ENCODE results near the gene AMZ1. TPM values are rescaled to one million over a fixed set of nuclear protein-coding genes. Genes with fewer than 3 reads are reported as not detected.

The AMZ1 gene
- total and polyA plus RNA-seq, 10 of the 15 experiments (the other 5 are each of a cell fraction or from before 2014, with no cell fraction given) = 0.02 to 2.0 (median 0.69) TPM

DNA sequence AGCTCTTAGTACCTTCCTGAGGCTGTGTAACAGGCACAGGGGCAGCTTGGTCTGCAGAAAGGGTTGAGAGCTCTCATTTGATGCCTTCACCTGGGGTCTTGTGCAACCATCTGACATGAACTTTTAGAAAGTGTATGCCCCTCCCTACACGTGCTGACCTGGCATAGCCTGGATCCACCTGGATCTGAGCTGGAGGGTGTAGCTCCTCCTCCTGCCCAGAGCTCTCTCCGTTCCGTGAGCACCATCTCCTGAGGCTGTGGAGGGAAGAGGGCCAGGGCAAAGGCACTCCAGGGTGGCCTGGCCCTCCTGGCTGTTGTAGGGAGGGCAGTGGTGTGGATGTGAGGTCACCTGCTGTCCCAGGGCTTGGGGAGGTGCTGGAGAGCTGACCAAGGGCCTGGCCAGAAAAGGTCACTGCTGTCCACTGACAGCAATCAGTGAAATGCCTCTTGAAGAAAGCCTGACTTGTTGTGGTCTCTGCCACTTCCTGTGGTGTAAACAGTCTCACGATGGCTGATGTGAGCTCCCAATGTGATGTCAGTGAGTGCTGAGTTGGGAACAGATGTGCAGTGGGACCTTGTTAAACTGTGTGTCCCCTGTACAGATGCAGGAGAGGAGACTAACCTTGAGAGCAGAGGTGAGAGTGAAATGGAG is 23.0 kb downstream of the AMZ1 start (continued):
- TF ChIP-seq, protein P1, sequence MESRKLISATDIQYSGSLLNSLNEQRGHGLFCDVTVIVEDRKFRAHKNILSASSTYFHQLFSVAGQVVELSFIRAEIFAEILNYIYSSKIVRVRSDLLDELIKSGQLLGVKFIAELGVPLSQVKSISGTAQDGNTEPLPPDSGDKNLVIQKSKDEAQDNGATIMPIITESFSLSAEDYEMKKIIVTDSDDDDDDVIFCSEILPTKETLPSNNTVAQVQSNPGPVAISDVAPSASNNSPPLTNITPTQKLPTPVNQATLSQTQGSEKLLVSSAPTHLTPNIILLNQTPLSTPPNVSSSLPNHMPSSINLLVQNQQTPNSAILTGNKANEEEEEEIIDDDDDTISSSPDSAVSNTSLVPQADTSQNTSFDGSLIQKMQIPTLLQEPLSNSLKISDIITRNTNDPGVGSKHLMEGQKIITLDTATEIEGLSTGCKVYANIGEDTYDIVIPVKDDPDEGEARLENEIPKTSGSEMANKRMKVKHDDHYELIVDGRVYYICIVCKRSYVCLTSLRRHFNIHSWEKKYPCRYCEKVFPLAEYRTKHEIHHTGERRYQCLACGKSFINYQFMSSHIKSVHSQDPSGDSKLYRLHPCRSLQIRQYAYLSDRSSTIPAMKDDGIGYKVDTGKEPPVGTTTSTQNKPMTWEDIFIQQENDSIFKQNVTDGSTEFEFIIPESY (IDR thresholded peaks at IDR 0.05) = no peak
- TF ChIP-seq IRF4 (IDR thresholded peaks at IDR 0.05; ENCODE audit: low read depth, low read length) (no peak), SREBF1 (IDR thresholded peaks at IDR 0.05; ENCODE audit: low read length) (no peak), ZNF384 (IDR thresholded peaks at IDR 0.05; ENCODE audit: borderline replicate concordance, low read depth, low read length) (no peak), CREB1 (IDR thresholded peaks at IDR 0.05; ENCODE audit: low read depth) (0 out of 2 replicates have a peak, but pooled peaks have one; percentile 41), ZZZ3 (IDR thresholded peaks at IDR 0.05; ENCODE audit: control insufficient read depth, insufficient read length, low read depth) (no peak), BRCA1 (IDR thresholded peaks at IDR 0.05; ENCODE audit: low read depth, low read length) (no peak), EGR1 (IDR thresholded peaks at IDR 0.05; ENCODE audit: borderline replicate concordance in 1 of 2, low read depth in 2 of 2, low read length in 2 of 2) (no peak), CBX5 (IDR thresholded peaks at IDR 0.05; ENCODE audit: low read depth) (no peak), ZNF622 (IDR thresholded peaks at IDR 0.05) (no peak), SMAD5 (IDR thresholded peaks at IDR 0.05; ENCODE audit: low read depth) (no peak), ZNF24 (IDR thresholded peaks at IDR 0.05) (no peak), CBX3 (IDR thresholded peaks at IDR 0.05; ENCODE audit: borderline replicate concordance, low read depth) (no peak), HDAC2 (IDR thresholded peaks at IDR 0.05) (no peak)
- TF ChIP-seq, protein P2, sequence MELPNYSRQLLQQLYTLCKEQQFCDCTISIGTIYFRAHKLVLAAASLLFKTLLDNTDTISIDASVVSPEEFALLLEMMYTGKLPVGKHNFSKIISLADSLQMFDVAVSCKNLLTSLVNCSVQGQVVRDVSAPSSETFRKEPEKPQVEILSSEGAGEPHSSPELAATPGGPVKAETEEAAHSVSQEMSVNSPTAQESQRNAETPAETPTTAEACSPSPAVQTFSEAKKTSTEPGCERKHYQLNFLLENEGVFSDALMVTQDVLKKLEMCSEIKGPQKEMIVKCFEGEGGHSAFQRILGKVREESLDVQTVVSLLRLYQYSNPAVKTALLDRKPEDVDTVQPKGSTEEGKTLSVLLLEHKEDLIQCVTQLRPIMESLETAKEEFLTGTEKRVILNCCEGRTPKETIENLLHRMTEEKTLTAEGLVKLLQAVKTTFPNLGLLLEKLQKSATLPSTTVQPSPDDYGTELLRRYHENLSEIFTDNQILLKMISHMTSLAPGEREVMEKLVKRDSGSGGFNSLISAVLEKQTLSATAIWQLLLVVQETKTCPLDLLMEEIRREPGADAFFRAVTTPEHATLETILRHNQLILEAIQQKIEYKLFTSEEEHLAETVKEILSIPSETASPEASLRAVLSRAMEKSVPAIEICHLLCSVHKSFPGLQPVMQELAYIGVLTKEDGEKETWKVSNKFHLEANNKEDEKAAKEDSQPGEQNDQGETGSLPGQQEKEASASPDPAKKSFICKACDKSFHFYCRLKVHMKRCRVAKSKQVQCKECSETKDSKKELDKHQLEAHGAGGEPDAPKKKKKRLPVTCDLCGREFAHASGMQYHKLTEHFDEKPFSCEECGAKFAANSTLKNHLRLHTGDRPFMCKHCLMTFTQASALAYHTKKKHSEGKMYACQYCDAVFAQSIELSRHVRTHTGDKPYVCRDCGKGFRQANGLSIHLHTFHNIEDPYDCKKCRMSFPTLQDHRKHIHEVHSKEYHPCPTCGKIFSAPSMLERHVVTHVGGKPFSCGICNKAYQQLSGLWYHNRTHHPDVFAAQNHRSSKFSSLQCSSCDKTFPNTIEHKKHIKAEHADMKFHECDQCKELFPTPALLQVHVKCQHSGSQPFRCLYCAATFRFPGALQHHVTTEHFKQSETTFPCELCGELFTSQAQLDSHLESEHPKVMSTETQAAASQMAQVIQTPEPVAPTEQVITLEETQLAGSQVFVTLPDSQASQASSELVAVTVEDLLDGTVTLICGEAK (IDR thresholded peaks at IDR 0.05; ENCODE audit: borderline replicate concordance) = no peak
- TF ChIP-seq, protein P3, sequence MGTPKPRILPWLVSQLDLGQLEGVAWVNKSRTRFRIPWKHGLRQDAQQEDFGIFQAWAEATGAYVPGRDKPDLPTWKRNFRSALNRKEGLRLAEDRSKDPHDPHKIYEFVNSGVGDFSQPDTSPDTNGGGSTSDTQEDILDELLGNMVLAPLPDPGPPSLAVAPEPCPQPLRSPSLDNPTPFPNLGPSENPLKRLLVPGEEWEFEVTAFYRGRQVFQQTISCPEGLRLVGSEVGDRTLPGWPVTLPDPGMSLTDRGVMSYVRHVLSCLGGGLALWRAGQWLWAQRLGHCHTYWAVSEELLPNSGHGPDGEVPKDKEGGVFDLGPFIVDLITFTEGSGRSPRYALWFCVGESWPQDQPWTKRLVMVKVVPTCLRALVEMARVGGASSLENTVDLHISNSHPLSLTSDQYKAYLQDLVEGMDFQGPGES (IDR thresholded peaks at IDR 0.05) = no peak
- TF ChIP-seq, protein P4, sequence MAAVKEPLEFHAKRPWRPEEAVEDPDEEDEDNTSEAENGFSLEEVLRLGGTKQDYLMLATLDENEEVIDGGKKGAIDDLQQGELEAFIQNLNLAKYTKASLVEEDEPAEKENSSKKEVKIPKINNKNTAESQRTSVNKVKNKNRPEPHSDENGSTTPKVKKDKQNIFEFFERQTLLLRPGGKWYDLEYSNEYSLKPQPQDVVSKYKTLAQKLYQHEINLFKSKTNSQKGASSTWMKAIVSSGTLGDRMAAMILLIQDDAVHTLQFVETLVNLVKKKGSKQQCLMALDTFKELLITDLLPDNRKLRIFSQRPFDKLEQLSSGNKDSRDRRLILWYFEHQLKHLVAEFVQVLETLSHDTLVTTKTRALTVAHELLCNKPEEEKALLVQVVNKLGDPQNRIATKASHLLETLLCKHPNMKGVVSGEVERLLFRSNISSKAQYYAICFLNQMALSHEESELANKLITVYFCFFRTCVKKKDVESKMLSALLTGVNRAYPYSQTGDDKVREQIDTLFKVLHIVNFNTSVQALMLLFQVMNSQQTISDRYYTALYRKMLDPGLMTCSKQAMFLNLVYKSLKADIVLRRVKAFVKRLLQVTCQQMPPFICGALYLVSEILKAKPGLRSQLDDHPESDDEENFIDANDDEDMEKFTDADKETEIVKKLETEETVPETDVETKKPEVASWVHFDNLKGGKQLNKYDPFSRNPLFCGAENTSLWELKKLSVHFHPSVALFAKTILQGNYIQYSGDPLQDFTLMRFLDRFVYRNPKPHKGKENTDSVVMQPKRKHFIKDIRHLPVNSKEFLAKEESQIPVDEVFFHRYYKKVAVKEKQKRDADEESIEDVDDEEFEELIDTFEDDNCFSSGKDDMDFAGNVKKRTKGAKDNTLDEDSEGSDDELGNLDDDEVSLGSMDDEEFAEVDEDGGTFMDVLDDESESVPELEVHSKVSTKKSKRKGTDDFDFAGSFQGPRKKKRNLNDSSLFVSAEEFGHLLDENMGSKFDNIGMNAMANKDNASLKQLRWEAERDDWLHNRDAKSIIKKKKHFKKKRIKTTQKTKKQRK (IDR thresholded peaks at IDR 0.05; ENCODE audit: low read depth, low read length) = no peak
- TF ChIP-seq, protein P5, sequence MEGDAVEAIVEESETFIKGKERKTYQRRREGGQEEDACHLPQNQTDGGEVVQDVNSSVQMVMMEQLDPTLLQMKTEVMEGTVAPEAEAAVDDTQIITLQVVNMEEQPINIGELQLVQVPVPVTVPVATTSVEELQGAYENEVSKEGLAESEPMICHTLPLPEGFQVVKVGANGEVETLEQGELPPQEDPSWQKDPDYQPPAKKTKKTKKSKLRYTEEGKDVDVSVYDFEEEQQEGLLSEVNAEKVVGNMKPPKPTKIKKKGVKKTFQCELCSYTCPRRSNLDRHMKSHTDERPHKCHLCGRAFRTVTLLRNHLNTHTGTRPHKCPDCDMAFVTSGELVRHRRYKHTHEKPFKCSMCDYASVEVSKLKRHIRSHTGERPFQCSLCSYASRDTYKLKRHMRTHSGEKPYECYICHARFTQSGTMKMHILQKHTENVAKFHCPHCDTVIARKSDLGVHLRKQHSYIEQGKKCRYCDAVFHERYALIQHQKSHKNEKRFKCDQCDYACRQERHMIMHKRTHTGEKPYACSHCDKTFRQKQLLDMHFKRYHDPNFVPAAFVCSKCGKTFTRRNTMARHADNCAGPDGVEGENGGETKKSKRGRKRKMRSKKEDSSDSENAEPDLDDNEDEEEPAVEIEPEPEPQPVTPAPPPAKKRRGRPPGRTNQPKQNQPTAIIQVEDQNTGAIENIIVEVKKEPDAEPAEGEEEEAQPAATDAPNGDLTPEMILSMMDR (IDR thresholded peaks at IDR 0.05 in 2 of 3, conservative IDR thresholded peaks at IDR 0.05 in 1 of 3; ENCODE audit: control insufficient read depth in 2 of 3, extremely low read depth in 1 of 3, insufficient read depth in 1 of 3, low read depth in 3 of 3, low read length in 3 of 3) = no peak

Measured in GM12878 (cell line).